ENCODE results near the gene STK11.

Gene STK11

GRCh38 chr19:1226522-1227303 is 21.1 kb downstream of the STK11 start:
- no peak for DNase-seq

GRCh38 chr19:1227304-1228054 is 21.9 kb downstream of the STK11 start:
- no peak for DNase-seq

GRCh38 chr19:1228161-1228957 is 22.8 kb downstream of the STK11 start:
- no peak for DNase-seq

GRCh38 chr19:1229056-1229923 is 23.7 kb downstream of the STK11 start:
- DNase-seq: no peak

- DNase-seq: no peak
Observed at GRCh38 chr19:1229924-1230782, 24.6 kb downstream of the STK11 start.

GRCh38 chr19:1230783-1231489 is 25.4 kb downstream of the STK11 start:
- no peak for DNase-seq

- DNase-seq: peak; percentile 46
Observed at GRCh38 chr19:1231729-1232637, 26.4 kb downstream of the STK11 start.

- DNase-seq: no peak
Observed at GRCh38 chr19:1232652-1233072, 27.1 kb downstream of the STK11 start.

- no peak for DNase-seq
Observed at GRCh38 chr19:1233115-1233667, 27.6 kb downstream of the STK11 start.

- no peak for DNase-seq
Observed at GRCh38 chr19:1234051-1234954, 28.7 kb downstream of the STK11 start.

- no peak for DNase-seq
Observed at GRCh38 chr19:1234955-1235380, 29.4 kb downstream of the STK11 start.

GRCh38 chr19:1235625-1236538 is 30.3 kb downstream of the STK11 start:
- no peak for DNase-seq

GRCh38 chr19:1236576-1236975 is 31.0 kb downstream of the STK11 start:
- DNase-seq: no peak

GRCh38 chr19:1237027-1237659 is 31.6 kb downstream of the STK11 start:
- DNase-seq: no peak

- peak; percentile 53 for DNase-seq
Observed at GRCh38 chr19:1237754-1238368, 32.3 kb downstream of the STK11 start, which contains the start of gene CBARP. Gene CBARP, minus strand, starts transcription at chr19:1238005. Its CDS starts 1,905 bp downstream, at chr19:1236100.
